HEK293T (cell line): ENCODE data around the gene GORAB.

Experiments used
- CTCF ChIA-PET: fragments of 350-600 bp; formaldehyde crosslinking; extraction: SDS; loops from one replicate; lab custom pipeline; 2021; ENCODE audit warnings: antibody characterized with exemption, inconsistent platforms; lab: Yijun Ruan, JAX
- POLR2A ChIA-PET: fragments of 350-600 bp; formaldehyde crosslinking; extraction: SDS; loops from one replicate; lab custom pipeline; 2020; ENCODE audit warnings: antibody characterized with exemption, inconsistent platforms; lab: Yijun Ruan, JAX
- DNase-seq: peaks from one replicate; pipeline ENCODE4 v3.0.0; 2012; ENCODE audit warnings: mixed read lengths; ENCODE audit errors: extremely low spot score
- ARNT ChIP-seq: fragments of 450-650 bp; IDR thresholded peaks from 2 replicates; pipeline ENCODE4 v1.6.1; 2017; ENCODE audit warnings: mild to moderate bottlenecking
- BHLHE40 ChIP-seq: fragments of 450-650 bp; IDR thresholded peaks from 2 replicates; pipeline ENCODE4 v1.6.1; 2016; ENCODE audit warnings: mild to moderate bottlenecking, moderate library complexity, borderline replicate concordance
- CTBP1 ChIP-seq: fragments of 450-650 bp; IDR thresholded peaks from 2 replicates; pipeline ENCODE4 v1.6.1; 2016; ENCODE audit warnings: borderline replicate concordance
- ELF4 ChIP-seq: fragments of 450-650 bp; IDR thresholded peaks from 2 replicates; pipeline ENCODE4 v1.6.1; 2017; ENCODE audit warnings: antibody characterized with exemption
- FOXA1 ChIP-seq: fragments of 450-650 bp; IDR thresholded peaks from 2 replicates; pipeline ENCODE4 v1.6.1; 2016; ENCODE audit warnings: mild to moderate bottlenecking
- FOXK2 ChIP-seq: fragments of 450-650 bp; IDR thresholded peaks from 2 replicates; pipeline ENCODE4 v1.6.1; 2016; ENCODE audit warnings: mild to moderate bottlenecking
- FOXM1 ChIP-seq: fragments of 450-650 bp; IDR thresholded peaks from 2 replicates; pipeline ENCODE4 v1.6.1; 2017; ENCODE audit warnings: mild to moderate bottlenecking, borderline replicate concordance
- HDGF ChIP-seq: fragments of 450-650 bp; IDR thresholded peaks from 2 replicates; pipeline ENCODE4 v1.6.1; 2017; ENCODE audit warnings: antibody characterized with exemption, borderline replicate concordance
- L3MBTL2 ChIP-seq: fragments of 450-650 bp; conservative IDR thresholded peaks from 2 replicates; pipeline ENCODE4 v1.6.1; 2016; ENCODE audit warnings: mild to moderate bottlenecking
- LEF1 ChIP-seq: fragments of 450-650 bp; IDR thresholded peaks from 2 replicates; pipeline ENCODE4 v1.6.1; 2017; ENCODE audit warnings: mild to moderate bottlenecking, borderline replicate concordance
- NFRKB ChIP-seq: fragments of 450-650 bp; IDR thresholded peaks from 2 replicates; pipeline ENCODE4 v1.6.1; 2016; ENCODE audit warnings: mild to moderate bottlenecking, moderate library complexity
- PKNOX1 ChIP-seq: fragments of 450-650 bp; IDR thresholded peaks from 2 replicates; pipeline ENCODE4 v1.6.1; 2016
- SP1 ChIP-seq: fragments of 450-650 bp; IDR thresholded peaks from 2 replicates; pipeline ENCODE4 v1.6.1; 2017
- SUZ12 ChIP-seq: fragments of 450-650 bp; IDR thresholded peaks from 2 replicates; pipeline ENCODE4 v1.6.1; 2016; ENCODE audit warnings: mild to moderate bottlenecking
- TARDBP ChIP-seq: fragments of 450-650 bp; IDR thresholded peaks from 2 replicates; pipeline ENCODE4 v1.6.1; 2016
- ZNF384 ChIP-seq: fragments of 450-650 bp; IDR thresholded peaks from 2 replicates; pipeline ENCODE4 v1.6.1; 2016

The GORAB gene

GRCh38 chr1:170521818-170522217 is 10.1 kb upstream of the GORAB start:
- ChIA-PET CTCF (no interaction called here), POLR2A (interaction anchor here (1.8 kb wide), 1 partner anchor 10 kb away, joined by 5 read pairs; the partner anchor contains the start of gene GORAB)
- DNase-seq, result no peak
- TF ChIP-seq NFRKB (no peak), ELF4 (no peak), SP1 (no peak), TARDBP (no peak), FOXM1 (no peak), SUZ12 (no peak), FOXK2 (no peak), BHLHE40 (no peak), ARNT (no peak), LEF1 (no peak), L3MBTL2 (no peak), PKNOX1 (no peak), FOXA1 (no peak), HDGF (no peak), ZNF384 (no peak), CTBP1 (no peak)

- TF ChIP-seq HDGF (no peak), CTBP1 (no peak), ELF4 (no peak), BHLHE40 (no peak), TARDBP (no peak), L3MBTL2 (no peak), FOXA1 (no peak), FOXK2 (no peak), ZNF384 (no peak), NFRKB (no peak), FOXM1 (no peak), PKNOX1 (no peak), ARNT (no peak), SP1 (no peak), SUZ12 (no peak), LEF1 (no peak)
- POLR2A ChIA-PET, result interaction anchor here (1.2 to 1.5 kb wide), 2 partner anchors 10 to 385 kb away, joined by 3 to 5 read pairs; partner anchors contain the start of gene NTMT2
- CTCF ChIA-PET, result interaction anchor here (1.2 kb wide), 1 partner anchor 28 kb away, joined by 3 read pairs; no protein-coding TSS in a partner anchor
- DNase-seq, result no peak
Observed at GRCh38 chr1:170530972-170531757, 801 bp upstream of the GORAB start.

GRCh38 chr1:170533298-170533697 is 1.3 kb downstream of the GORAB start:
- POLR2A ChIA-PET, result interaction anchor here (1.1 kb wide), 1 partner anchor 21 kb away, joined by 4 read pairs; no protein-coding TSS in a partner anchor
- DNase-seq, result no peak
- no peak for TF ChIP-seq PKNOX1
- TF ChIP-seq L3MBTL2, result no peak
- TF ChIP-seq CTBP1, result no peak
- no peak for TF ChIP-seq FOXA1
- TF ChIP-seq LEF1, result no peak
- TF ChIP-seq ARNT, result no peak
- no peak for TF ChIP-seq ELF4
- TF ChIP-seq FOXM1, result no peak
- TF ChIP-seq FOXK2, result no peak
- TF ChIP-seq TARDBP, result no peak
- TF ChIP-seq SP1, result no peak
- no peak for TF ChIP-seq SUZ12
- no peak for TF ChIP-seq ZNF384
- no peak for TF ChIP-seq BHLHE40
- no peak for TF ChIP-seq HDGF
- no peak for TF ChIP-seq NFRKB
- CTCF ChIA-PET, result no interaction called here

- TF ChIP-seq BHLHE40 (no peak), L3MBTL2 (no peak), SP1 (no peak), SUZ12 (no peak), PKNOX1 (no peak), ZNF384 (no peak)
- DNase-seq, result no peak
- ChIA-PET POLR2A (no interaction called here), CTCF (no interaction called here)
Observed at GRCh38 chr1:170534626-170535147, 2.7 kb downstream of the GORAB start.

GRCh38 chr1:170535418-170535817 is 3.5 kb downstream of the GORAB start:
- ChIA-PET CTCF (no interaction called here), POLR2A (no interaction called here)
- no peak for TF ChIP-seq TARDBP
- no peak for TF ChIP-seq HDGF
- no peak for TF ChIP-seq L3MBTL2
- TF ChIP-seq NFRKB, result no peak
- TF ChIP-seq LEF1, result no peak
- no peak for TF ChIP-seq FOXA1
- TF ChIP-seq FOXM1, result no peak
- no peak for TF ChIP-seq FOXK2
- no peak for TF ChIP-seq BHLHE40
- TF ChIP-seq ZNF384, result no peak
- no peak for TF ChIP-seq SP1
- no peak for TF ChIP-seq CTBP1
- TF ChIP-seq PKNOX1, result no peak
- no peak for TF ChIP-seq SUZ12
- no peak for TF ChIP-seq ARNT
- TF ChIP-seq ELF4, result no peak

More at GRCh38 chr1:170535418-170535817, 3.5 kb downstream of the GORAB start:
- DNase-seq, result no peak
